SK-N-SH (cell line): Measurements from ENCODE around the gene NCAM1. TPM values are rescaled to one million over a fixed set of nuclear protein-coding genes. Genes with fewer than 3 reads are reported as not detected.

ENCODE experiments used
- CTCF ChIA-PET: fragments of 300-600, 350-600 bp; formaldehyde crosslinking; extraction: SDS; loops from one replicate; lab custom pipeline; 2021; lab: Yijun Ruan, JAX
- POLR2A ChIA-PET: fragments of 350-600 bp; sonication (Branson Sonifier 250); formaldehyde crosslinking; extraction: SDS; loops from one replicate; lab custom pipeline; 2020; ENCODE audit warnings: antibody characterized with exemption, inconsistent platforms; lab: Yijun Ruan, JAX
- DNase-seq: peaks from one replicate; pipeline ENCODE4 v3.0.0; 2012
- H2AFZ ChIP-seq: fragments of 200-600 bp; sonication (generic); 2 replicates; pipeline ENCODE4 v1.8.1; 2016; ENCODE audit warnings: antibody characterized with exemption, mild to moderate bottlenecking, low read depth
- H3F3A ChIP-seq: fragments of 200-600 bp; sonication (generic); replicated peaks from 2 replicates; pipeline ENCODE3; 2016; ENCODE audit warnings: antibody characterized with exemption, mild to moderate bottlenecking; ENCODE audit not compliant: insufficient read depth
- H3K27ac ChIP-seq, 2 experiments: fragments of 200-500 bp in 1 of 2; fragments of 200-600 bp in 1 of 2; sonication (Bioruptor generic) in 1 of 2; sonication (generic), shearing (Covaris generic) in 1 of 2; 2 replicates each; pipeline versions ENCODE4 v1.5.1 to v1.6.1; 2014 to 2016; ENCODE audit warnings: low read depth in 2 of 2, inconsistent platforms in 1 of 2, low read length in 1 of 2, mild to moderate bottlenecking in 1 of 2, mixed read lengths in 1 of 2
- H3K27me3 ChIP-seq: fragments of 200-600 bp; sonication (generic), shearing (Covaris generic); 2 replicates; pipeline ENCODE4 v1.6.1; 2016; ENCODE audit warnings: mixed run types; ENCODE audit not compliant: insufficient read depth
- H3K36me3 ChIP-seq, 2 experiments: fragments of 200-500 bp in 1 of 2; fragments of 200-600 bp in 1 of 2; sonication (Bioruptor generic) in 1 of 2; sonication (generic) in 1 of 2; replicated peaks in 1 of 2; 2 replicates each; pipeline versions ENCODE3 to v1.5.1; 2014 to 2016; ENCODE audit warnings: low read length in 1 of 2, mild to moderate bottlenecking in 1 of 2; ENCODE audit not compliant: insufficient read depth in 2 of 2, control insufficient read depth in 1 of 2
- H3K4me1 ChIP-seq, 2 experiments: fragments of 200-500 bp in 1 of 2; fragments of 200-600 bp in 1 of 2; sonication (Bioruptor generic) in 1 of 2; sonication (generic), shearing (Covaris generic) in 1 of 2; 2 replicates each; pipeline versions ENCODE4 v1.5.1 to v1.6.1; 2014 to 2016; ENCODE audit warnings: low read depth in 1 of 2, low read length in 1 of 2, mixed run types in 1 of 2; ENCODE audit not compliant: insufficient read depth in 2 of 2, control insufficient read depth in 1 of 2
- H3K4me2 ChIP-seq: fragments of 200-600 bp; sonication (generic), shearing (Covaris generic); 2 replicates; pipeline ENCODE4 v1.6.1; 2017; ENCODE audit warnings: mixed run types
- H3K4me3 ChIP-seq, 2 experiments: fragments of 200-500 bp in 1 of 2; fragments of 200-600 bp in 1 of 2; sonication (Bioruptor generic) in 1 of 2; sonication (generic), shearing (Covaris generic) in 1 of 2; 2 replicates each; pipeline versions ENCODE4 v1.5.1 to v1.8.1; 2014 to 2016; ENCODE audit warnings: low read depth in 2 of 2, inconsistent platforms in 1 of 2, low read length in 1 of 2, mild to moderate bottlenecking in 1 of 2, mixed read lengths in 1 of 2, moderate library complexity in 1 of 2
- H3K79me2 ChIP-seq: fragments of 200-600 bp; sonication (generic); 2 replicates; pipeline ENCODE4 v1.8.1; 2017; ENCODE audit warnings: mild to moderate bottlenecking; ENCODE audit not compliant: insufficient read depth
- H3K9ac ChIP-seq: fragments of 200-600 bp; sonication (generic); 2 replicates; pipeline ENCODE4 v1.6.1; 2017; ENCODE audit warnings: mixed run types
- H3K9me2 ChIP-seq: fragments of 200-600 bp; sonication (generic); 2 replicates; pipeline ENCODE4 v1.6.1; 2017; ENCODE audit warnings: mixed run types
- H3K9me3 ChIP-seq: fragments of 200-600 bp; sonication (generic); 2 replicates; pipeline ENCODE4 v1.6.1; 2017; ENCODE audit warnings: mixed run types, mild to moderate bottlenecking, moderate library complexity
- H4K20me1 ChIP-seq: fragments of 200-600 bp; sonication (generic); 2 replicates; pipeline ENCODE4 v1.6.1; 2017; ENCODE audit warnings: mild to moderate bottlenecking, mixed run types; ENCODE audit not compliant: insufficient read depth
- ELF1 ChIP-seq: IDR thresholded peaks from 2 replicates; pipeline ENCODE4 v1.4.0; 2012
- EP300 ChIP-seq, 2 experiments: IDR thresholded peaks; 2 replicates each; pipeline versions ENCODE4 v1.4.0 to v1.6.1; 2012; ENCODE audit warnings: borderline replicate concordance in 1 of 2, low read depth in 1 of 2, low read length in 1 of 2
- EZH2phosphoT487 ChIP-seq: fragments of 200-600 bp; sonication (generic); IDR thresholded peaks from 2 replicates; pipeline ENCODE4 v1.6.1; 2017; ENCODE audit warnings: low read depth, mixed run types, mild to moderate bottlenecking, antibody characterized with exemption, moderate library complexity, borderline replicate concordance
- FOSL2 ChIP-seq: IDR thresholded peaks from 2 replicates; pipeline ENCODE4 v1.4.0; 2012; ENCODE audit warnings: low read depth, mild to moderate bottlenecking, moderate library complexity, borderline replicate concordance
- FOXM1 ChIP-seq: IDR thresholded peaks from 2 replicates; pipeline ENCODE4 v1.4.0; 2012; ENCODE audit warnings: low read depth, mild to moderate bottlenecking
- GABPA ChIP-seq: IDR thresholded peaks from 2 replicates; pipeline ENCODE4 v1.4.0; 2012; ENCODE audit warnings: low read depth, mild to moderate bottlenecking
- MXI1 ChIP-seq: IDR thresholded peaks from 2 replicates; pipeline ENCODE4 v1.6.1; 2012; ENCODE audit warnings: mild to moderate bottlenecking, low read depth, low read length, improper control_type of control experiment
- RAD21 ChIP-seq: IDR thresholded peaks from 2 replicates; pipeline ENCODE4 v1.6.1; 2012; ENCODE audit warnings: mild to moderate bottlenecking, low read length
- RXRA ChIP-seq: IDR thresholded peaks from 2 replicates; pipeline ENCODE4 v1.4.0; 2012; ENCODE audit warnings: low read depth, mild to moderate bottlenecking, borderline replicate concordance
- SMC3 ChIP-seq: IDR thresholded peaks from 2 replicates; pipeline ENCODE4 v1.6.1; 2012; ENCODE audit warnings: low read depth, low read length, improper control_type of control experiment
- TCF12 ChIP-seq: IDR thresholded peaks from 2 replicates; pipeline ENCODE4 v1.4.0; 2012
- TEAD4 ChIP-seq: IDR thresholded peaks from 2 replicates; pipeline ENCODE4 v1.4.0; 2012; ENCODE audit warnings: mild to moderate bottlenecking, borderline replicate concordance; ENCODE audit not compliant: insufficient read depth
- YY1 ChIP-seq: IDR thresholded peaks from 2 replicates; pipeline ENCODE4 v1.4.0; 2012; ENCODE audit warnings: low read depth, mild to moderate bottlenecking
- ZBTB33 ChIP-seq: IDR thresholded peaks from 2 replicates; pipeline ENCODE4 v1.4.0; 2012; ENCODE audit warnings: low read depth, borderline replicate concordance
- WGBS: methylation state at CpG from one replicate; pipeline ENCODE4 v1.1.6; 2017; ENCODE audit warnings: low lambda C conversion rate; 5-methylcytosine and 5-hydroxymethylcytosine counted together
- polyA plus RNA-seq, 3 experiments: library from polyadenylated mRNA; depleted of rRNA; stranded (reverse); fragments of >200 nt; gene quantifications; 2 replicates each; pipeline ENCODE4 v1.2.3, GENCODE V29; 2012
- TF ChIP-seq, protein P1 (sequence below): IDR thresholded peaks from 2 replicates; pipeline ENCODE4 v1.4.0; 2012; ENCODE audit warnings: low read depth, borderline replicate concordance
- TF ChIP-seq, protein P2 (sequence below): fragments of 150-350 bp; IDR thresholded peaks from 2 replicates; pipeline ENCODE4 v1.6.1; 2016; ENCODE audit warnings: mild to moderate bottlenecking, low read depth, low read length
- TF ChIP-seq, protein P3 (sequence below): fragments of 200-600 bp; sonication (generic); IDR thresholded peaks from 2 replicates; pipeline ENCODE4 v1.6.1; 2017; ENCODE audit warnings: antibody characterized with exemption, mild to moderate bottlenecking, moderate library complexity

Gene NCAM1
- polyA plus RNA-seq, 1 of the 3 experiments (the other 2 are of a cell fraction), result 19.4 TPM

GRCh38 chr11:113072237-113072858, 111.1 kb downstream of the NCAM1 start:
- no peak overlapping the region for H3K27ac ChIP-seq
- no peaks in the 10 kb centered on the region for H3K36me3 ChIP-seq
- H3K4me3 ChIP-seq, result no peak overlapping the region
- no peaks in the 10 kb centered on the region for H3K27me3 ChIP-seq
- no peaks in the 10 kb centered on the region for H4K20me1 ChIP-seq
- no peaks in the 10 kb centered on the region; a peak in 2 of 4 replicates for H3K4me1 ChIP-seq
- H3K9me3 ChIP-seq, result no peaks in the 10 kb centered on the region
- CTCF ChIA-PET, result interaction anchor here (0.6 kb wide), 1 partner anchor 16 kb away, joined by 3 read pairs; no protein-coding TSS in a partner anchor
- no peak for DNase-seq
- H2AFZ ChIP-seq, result no peak overlapping the region
- no peaks in the 10 kb centered on the region for H3K9me2 ChIP-seq
- POLR2A ChIA-PET, result no interaction called here
- H3F3A ChIP-seq, result no peaks in the 10 kb centered on the region
- no peak overlapping the region for H3K4me2 ChIP-seq
- H3K9ac ChIP-seq, result no peak overlapping the region
- 82% methylated on average over 5 of the region's 5 CpGs for WGBS
- H3K79me2 ChIP-seq, result no peaks in the 10 kb centered on the region
- TF ChIP-seq EZH2phosphoT487 (no peak), YY1 (no peak), EP300 (IDR thresholded peaks at IDR 0.05; ENCODE audit: borderline replicate concordance in 1 of 2, low read depth in 1 of 2, low read length in 1 of 2) (no peak), TCF12 (no peak), SMC3 (no peak), ELF1 (no peak), ZBTB33 (no peak), GABPA (no peak), RAD21 (no peak), TEAD4 (no peak), MXI1 (no peak), RXRA (no peak)
- TF ChIP-seq, protein P1, sequence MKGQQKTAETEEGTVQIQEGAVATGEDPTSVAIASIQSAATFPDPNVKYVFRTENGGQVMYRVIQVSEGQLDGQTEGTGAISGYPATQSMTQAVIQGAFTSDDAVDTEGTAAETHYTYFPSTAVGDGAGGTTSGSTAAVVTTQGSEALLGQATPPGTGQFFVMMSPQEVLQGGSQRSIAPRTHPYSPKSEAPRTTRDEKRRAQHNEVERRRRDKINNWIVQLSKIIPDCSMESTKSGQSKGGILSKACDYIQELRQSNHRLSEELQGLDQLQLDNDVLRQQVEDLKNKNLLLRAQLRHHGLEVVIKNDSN, result no peak

DNA sequence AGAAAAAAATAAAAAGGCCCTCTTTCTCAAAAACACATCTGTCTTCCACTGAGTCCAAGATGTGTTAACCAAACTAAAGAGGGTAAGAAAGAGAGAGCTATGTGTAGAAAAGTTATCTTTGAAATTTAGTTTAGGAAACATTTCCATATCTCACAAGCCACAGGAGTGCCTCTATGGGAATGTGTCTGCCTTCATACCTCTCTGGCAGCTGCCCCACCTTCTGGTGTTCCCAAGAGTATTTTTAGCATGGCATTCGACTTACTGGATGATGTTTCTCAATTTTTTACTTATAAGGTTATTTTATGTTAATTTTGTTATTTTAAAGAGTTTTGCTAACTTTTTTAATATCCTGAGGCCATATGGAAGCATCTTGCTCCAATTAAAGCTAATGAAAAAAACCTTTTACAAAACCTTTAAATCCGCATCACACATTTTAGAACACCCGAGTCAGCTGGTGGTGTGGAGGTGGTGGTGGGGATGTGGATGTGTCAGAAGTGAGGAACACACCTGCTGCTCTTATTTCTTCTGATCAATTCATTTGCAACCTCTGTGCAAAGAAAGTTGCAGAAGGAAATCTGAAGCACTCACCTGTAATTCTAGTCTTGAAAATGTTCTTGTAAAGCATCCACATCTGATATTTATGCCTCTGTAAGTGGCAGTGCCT, 112.2 kb downstream of the NCAM1 start:
- no peak overlapping the region for H3K4me3 ChIP-seq
- H2AFZ ChIP-seq, result no peak overlapping the region
- H3K4me2 ChIP-seq, result no peak overlapping the region
- H3K4me1 ChIP-seq, result no peaks in the 10 kb centered on the region; a peak in 2 of 4 replicates
- POLR2A ChIA-PET, result no interaction called here
- no peak overlapping the region for H3K9ac ChIP-seq
- CTCF ChIA-PET, result interaction anchor here (0.6 to 0.7 kb wide), 2 partner anchors 40 to 1343 kb away, joined by 3 to 4 read pairs; no protein-coding TSS in a partner anchor
- no peaks in the 10 kb centered on the region for H3K9me3 ChIP-seq
- TF ChIP-seq FOSL2 (no peak), EP300 (IDR thresholded peaks at IDR 0.05; ENCODE audit: borderline replicate concordance in 1 of 2, low read depth in 1 of 2, low read length in 1 of 2) (no peak), RXRA (no peak), FOXM1 (no peak)
- TF ChIP-seq, protein P2, sequence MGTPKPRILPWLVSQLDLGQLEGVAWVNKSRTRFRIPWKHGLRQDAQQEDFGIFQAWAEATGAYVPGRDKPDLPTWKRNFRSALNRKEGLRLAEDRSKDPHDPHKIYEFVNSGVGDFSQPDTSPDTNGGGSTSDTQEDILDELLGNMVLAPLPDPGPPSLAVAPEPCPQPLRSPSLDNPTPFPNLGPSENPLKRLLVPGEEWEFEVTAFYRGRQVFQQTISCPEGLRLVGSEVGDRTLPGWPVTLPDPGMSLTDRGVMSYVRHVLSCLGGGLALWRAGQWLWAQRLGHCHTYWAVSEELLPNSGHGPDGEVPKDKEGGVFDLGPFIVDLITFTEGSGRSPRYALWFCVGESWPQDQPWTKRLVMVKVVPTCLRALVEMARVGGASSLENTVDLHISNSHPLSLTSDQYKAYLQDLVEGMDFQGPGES, result no peak
- TF ChIP-seq, protein P3, sequence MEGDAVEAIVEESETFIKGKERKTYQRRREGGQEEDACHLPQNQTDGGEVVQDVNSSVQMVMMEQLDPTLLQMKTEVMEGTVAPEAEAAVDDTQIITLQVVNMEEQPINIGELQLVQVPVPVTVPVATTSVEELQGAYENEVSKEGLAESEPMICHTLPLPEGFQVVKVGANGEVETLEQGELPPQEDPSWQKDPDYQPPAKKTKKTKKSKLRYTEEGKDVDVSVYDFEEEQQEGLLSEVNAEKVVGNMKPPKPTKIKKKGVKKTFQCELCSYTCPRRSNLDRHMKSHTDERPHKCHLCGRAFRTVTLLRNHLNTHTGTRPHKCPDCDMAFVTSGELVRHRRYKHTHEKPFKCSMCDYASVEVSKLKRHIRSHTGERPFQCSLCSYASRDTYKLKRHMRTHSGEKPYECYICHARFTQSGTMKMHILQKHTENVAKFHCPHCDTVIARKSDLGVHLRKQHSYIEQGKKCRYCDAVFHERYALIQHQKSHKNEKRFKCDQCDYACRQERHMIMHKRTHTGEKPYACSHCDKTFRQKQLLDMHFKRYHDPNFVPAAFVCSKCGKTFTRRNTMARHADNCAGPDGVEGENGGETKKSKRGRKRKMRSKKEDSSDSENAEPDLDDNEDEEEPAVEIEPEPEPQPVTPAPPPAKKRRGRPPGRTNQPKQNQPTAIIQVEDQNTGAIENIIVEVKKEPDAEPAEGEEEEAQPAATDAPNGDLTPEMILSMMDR, result no peak
- H3K79me2 ChIP-seq, result no peaks in the 10 kb centered on the region
- no peak for DNase-seq
- no peak overlapping the region for H3K27ac ChIP-seq
- 69% methylated on average over 3 of the region's 3 CpGs for WGBS
- H3K9me2 ChIP-seq, result no peaks in the 10 kb centered on the region
- no peaks in the 10 kb centered on the region for H3K36me3 ChIP-seq
- H4K20me1 ChIP-seq, result no peaks in the 10 kb centered on the region
- H3K27me3 ChIP-seq, result no peaks in the 10 kb centered on the region
- no peaks in the 10 kb centered on the region for H3F3A ChIP-seq
